ENCODE data around the gene TEX19.

GRCh38 chr17:82318772-82319606, 40.1 kb upstream of the TEX19 start:
- TF ChIP-seq TAF1 (IDR thresholded peaks at IDR 0.05; ENCODE audit: borderline replicate concordance, low read depth, low read length) (no peak), POLR2A (IDR thresholded peaks at IDR 0.05; ENCODE audit: low read depth, low read length) (no peak)

Data from GM12892 (cell line).